HepG2 (cell line): ENCODE measurements around the gene UBTD1.

ENCODE experiments used
- KLF15 ChIP-seq: sonication (generic); formaldehyde crosslinking; IDR thresholded peaks from 2 replicates; pipeline ENCODE4 v1.8.1; 2023; ENCODE audit warnings: borderline replicate concordance, mild to moderate bottlenecking, inconsistent platforms, missing genetic modification reagents, mixed read lengths
- MAFK ChIP-seq, 2 experiments: IDR thresholded peaks in 1 of 2; conservative IDR thresholded peaks in 1 of 2; 2 replicates each; pipeline ENCODE4 v1.6.1; 2011; ENCODE audit warnings: improper control_type of control experiment in 2 of 2, low read length in 2 of 2
- NR1H2 ChIP-seq: sonication (generic); formaldehyde crosslinking; IDR thresholded peaks from 2 replicates; pipeline ENCODE4 v1.8.1; 2022; ENCODE audit warnings: low read depth, missing genetic modification reagents, borderline replicate concordance
- PHF21A ChIP-seq: sonication (generic); formaldehyde crosslinking; IDR thresholded peaks from 2 replicates; pipeline ENCODE4 v1.5.0; 2020; ENCODE audit warnings: mild to moderate bottlenecking, missing genetic modification reagents
- SIN3A ChIP-seq: IDR thresholded peaks from 2 replicates; pipeline ENCODE4 v1.6.1; 2011; ENCODE audit warnings: low read depth, mild to moderate bottlenecking, control low read depth, low read length, borderline replicate concordance
- ZFP41 ChIP-seq: sonication (generic); formaldehyde crosslinking; IDR thresholded peaks from 2 replicates; pipeline ENCODE4 v1.4.0; 2020; ENCODE audit warnings: mild to moderate bottlenecking, missing genetic modification reagents, borderline replicate concordance
- ZNF609 ChIP-seq: sonication (generic); formaldehyde crosslinking; IDR thresholded peaks from 2 replicates; pipeline ENCODE4 v1.4.0; 2020; ENCODE audit warnings: mild to moderate bottlenecking, missing genetic modification reagents, borderline replicate concordance
- ZSCAN20 ChIP-seq: sonication (generic); formaldehyde crosslinking; IDR thresholded peaks from 2 replicates; pipeline ENCODE4 v1.4.0; 2020; ENCODE audit warnings: missing genetic modification reagents, mild to moderate bottlenecking, borderline replicate concordance

DNA sequence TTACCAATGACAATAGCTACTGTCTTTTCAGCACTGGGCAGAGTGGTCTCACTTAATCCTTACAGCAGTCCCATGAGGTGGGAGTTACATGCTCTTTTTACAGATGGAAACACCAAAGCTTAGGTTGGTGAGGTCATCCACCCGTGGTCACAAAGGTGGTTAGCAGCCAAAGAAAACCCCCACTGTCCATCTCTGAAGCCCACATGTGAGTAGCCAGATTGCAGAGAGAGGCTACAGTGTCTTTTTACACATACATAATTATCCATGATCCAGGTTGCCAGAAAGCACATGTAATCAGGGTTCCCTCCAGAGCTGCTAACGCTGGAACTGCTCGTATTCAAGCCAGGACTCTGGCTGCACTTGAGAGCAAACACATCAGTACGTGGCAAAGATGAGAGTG is 49.2 kb downstream of the UBTD1 start:
- TF ChIP-seq SIN3A (no peak), ZFP41 (CRISPR knock-in tag) (no peak), ZSCAN20 (CRISPR knock-in tag) (no peak), PHF21A (no peak), ZNF609 (CRISPR knock-in tag) (no peak), KLF15 (CRISPR knock-in tag) (no peak), MAFK (conservative IDR thresholded peaks at IDR 0.05 in 1 of 2, IDR thresholded peaks at IDR 0.05 in 1 of 2; ENCODE audit: low read length in 2 of 2) (no peak), NR1H2 (CRISPR knock-in tag) (no peak)
